Measurements from ENCODE around the gene NLGN1.

Gene NLGN1

DNA sequence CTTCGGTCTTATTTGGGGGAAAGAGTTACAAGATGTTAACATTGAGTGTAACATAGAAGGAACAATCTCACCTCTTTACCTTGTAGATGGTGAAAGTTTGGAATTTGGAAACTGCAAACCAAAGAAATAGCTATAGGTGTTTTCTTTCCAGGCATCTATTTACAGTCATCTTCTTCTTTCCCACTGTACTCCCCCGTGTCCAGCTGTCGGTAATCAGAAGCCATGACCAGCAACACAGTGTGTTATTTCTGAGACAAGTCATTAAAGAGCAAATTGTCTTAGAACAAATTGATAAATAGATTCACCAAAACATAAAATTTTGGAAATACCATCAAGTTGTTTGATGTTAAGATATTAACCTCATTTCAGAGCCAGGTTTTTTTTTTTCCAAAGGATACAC is 871.0 kb downstream of the NLGN1 start:
- DNase-seq: no peak

DNA sequence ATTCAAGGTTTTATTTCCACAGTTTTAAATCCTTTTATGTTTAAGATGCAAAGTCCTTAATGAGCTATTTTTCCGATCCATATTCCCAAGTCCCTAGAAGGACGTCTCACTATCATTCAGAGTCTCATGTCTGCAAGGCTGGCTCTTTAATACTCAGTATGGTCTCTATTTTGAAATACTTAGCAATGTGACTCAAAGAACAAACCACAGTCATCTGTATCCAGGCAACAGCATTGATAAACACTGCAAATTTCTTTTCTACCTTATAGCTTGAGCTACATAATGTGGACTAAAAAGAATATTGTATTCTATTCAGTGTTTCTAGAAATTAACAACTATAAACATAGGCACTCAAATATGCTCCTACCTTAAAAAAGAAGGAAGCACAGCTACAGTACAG is 873.3 kb downstream of the NLGN1 start:
- DNase-seq: no peak

DNA sequence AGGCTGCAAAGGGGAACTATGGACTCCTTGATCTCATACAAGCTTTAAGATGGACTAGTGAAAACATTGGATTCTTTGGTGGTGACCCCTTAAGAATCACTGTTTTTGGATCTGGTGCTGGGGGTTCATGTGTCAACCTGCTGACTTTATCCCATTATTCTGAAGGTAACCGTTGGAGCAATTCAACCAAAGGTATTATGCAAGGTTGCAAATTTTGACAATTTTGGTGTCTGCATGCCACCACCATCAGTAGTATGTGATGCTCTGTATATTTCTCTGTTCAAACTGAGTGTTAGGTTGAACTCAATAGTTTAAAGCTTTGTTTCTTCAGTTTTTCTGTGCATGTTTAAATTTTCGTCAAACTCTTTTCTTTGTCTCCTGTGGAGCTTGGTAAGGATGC is 877.8 kb downstream of the NLGN1 start:
- no peak for DNase-seq

DNA sequence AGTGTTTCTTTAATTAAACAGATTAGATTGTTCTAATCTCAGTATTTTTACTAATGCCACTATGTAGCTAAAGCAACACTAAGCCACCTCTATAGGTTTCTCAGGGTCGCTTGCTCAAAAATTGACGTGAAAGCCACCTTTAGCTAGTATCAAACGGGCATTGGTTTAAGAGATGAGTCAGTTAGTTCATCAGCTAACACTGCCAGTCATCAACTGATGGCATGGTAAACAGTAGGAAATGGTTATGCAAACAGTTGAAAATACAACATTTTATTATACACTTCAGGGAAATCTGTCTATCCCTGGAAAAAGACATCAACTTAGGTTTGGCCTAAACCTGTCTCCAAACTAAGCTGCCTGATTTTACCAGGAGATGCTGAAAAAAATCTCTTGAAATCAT is 879.3 kb downstream of the NLGN1 start:
- DNase-seq: no peak

DNA sequence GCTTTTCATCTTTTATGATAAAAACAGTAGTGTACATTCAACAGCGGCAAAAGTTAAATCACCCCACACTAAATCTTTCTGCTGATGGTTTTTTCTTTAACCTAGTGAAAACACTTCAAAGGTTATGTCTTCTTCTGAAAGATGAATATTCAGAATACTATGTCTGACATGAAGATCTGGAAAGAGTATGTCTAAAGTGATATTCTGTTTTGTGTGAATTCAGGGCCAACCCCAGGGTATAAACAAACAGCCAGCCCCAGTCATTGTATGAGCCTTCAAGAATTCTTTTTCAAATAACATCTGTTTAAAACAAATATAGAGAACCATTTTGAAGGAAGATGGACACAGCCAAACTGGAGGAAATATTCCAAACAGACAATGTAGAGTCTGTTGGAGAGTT is 880.5 kb downstream of the NLGN1 start:
- no peak for DNase-seq

DNA sequence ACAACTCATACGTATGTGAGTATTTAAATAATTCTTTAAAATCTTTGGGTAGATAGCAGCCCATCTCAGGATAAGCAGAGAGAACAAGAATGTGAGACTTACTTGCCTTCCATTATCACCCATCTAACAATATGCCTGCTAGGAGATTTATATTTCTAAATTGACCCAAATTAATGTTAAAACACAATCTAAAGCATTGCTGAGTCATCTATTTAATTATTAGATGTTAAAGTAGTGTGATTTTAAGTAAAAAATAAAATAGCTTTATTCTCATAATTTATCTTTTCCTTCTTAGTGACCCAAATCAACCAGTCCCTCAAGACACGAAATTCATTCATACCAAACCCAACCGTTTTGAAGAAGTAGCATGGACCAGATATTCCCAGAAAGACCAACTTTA is 882.6 kb downstream of the NLGN1 start:
- DNase-seq: no peak

DNA sequence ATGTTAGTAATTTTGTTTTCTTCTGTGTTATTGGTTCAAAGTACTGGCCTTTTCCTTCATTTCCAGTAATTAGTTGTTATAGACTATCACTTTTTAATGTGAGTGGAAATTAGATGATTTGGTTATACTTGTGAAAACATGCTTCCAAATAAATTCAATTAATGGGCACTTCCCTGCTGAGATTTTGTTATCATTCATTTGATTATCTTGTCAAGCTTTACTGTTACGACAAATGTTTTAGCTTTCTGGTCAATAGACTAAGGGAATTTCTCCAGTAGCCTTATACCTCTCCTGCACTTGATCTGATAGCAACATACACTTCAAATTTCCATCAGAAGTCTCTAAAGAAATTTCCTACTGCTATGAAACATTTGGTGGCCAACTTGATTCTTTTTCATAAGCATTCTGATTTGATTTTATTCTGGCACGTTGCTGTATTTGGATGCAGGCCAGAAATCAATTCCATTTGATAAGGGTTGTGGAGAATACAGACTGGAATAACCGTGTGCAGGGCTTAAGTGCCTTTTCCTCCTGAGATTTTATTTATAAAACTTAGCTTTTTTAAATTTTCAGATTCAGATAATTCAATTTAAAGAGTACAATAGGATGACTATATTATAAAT is 887.8 kb downstream of the NLGN1 start:
- DNase-seq: no peak

DNA sequence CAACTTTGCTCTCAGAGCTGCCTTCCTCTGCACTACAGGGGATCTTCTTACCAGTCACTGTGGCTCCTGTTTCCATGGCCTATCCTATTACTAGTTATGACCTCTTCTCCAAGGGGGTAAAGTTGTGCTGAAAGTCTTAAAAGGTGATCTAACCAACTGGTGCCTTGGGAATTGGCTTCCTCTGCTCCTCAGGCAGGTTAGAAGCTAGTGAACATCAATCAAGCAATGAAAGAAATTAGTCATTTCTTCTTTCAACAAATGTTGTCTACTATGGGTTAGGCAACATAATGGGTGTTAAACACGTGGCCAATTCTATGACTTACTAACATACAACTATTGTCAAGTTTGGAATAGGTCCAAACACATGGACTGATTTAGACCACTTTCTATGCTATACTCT is 890.2 kb downstream of the NLGN1 start:
- DNase-seq: no peak

DNA sequence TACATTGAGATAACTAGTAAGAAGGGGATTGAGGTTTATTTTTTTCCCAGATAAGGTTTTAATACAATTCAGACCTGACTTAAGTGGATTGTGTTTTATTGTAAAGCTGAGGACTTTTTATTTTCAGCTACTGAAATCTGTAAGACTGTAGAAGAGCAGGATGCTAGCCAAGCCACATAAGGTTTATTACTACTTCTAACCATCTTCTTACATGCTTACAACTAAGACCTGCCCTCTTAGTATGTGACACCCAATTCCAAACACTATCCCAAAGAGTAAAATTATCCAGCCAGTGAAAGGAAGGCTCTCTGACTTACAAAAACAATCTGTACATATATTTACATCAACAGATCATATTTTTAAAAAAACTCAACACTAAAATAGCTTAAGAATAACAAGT is 897.1 kb downstream of the NLGN1 start:
- DNase-seq: no peak

DNA sequence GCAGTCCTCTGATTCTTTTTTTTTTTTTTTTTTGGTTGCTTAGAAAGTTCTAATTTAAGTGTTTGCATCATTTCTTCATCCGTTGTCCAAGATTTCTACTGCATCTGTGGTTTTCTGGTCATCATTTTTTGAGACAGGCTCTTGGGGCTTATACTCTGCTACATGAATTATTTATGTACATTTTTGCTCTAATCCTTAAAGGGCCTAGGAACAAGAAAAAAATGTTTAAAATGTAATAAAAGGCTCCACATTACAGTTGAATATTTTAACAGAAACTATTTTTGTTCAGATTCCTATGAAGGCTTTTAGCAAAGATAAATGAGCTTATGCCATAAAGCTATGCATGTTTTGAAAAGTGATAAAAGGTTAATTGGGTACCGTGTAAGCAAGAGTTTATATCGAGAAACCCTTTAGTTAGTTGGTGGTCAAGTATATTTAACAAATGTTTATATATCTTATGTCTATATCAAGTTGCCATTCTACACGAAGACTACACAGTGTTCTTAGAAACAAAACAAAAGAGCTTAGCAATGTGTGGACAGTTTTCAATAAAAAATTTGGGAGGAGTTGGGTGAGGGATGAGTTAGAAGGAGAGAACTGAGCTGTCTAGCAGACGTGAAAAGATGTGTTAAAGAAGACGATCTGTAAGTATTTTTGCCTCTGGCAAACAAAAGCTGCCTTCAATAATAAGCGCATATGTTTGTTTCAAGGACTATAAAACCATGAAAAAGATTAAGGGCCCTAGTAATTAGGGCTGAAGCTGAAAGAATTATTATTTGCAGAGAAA is 898.0 kb downstream of the NLGN1 start:
- no peak for DNase-seq

DNA sequence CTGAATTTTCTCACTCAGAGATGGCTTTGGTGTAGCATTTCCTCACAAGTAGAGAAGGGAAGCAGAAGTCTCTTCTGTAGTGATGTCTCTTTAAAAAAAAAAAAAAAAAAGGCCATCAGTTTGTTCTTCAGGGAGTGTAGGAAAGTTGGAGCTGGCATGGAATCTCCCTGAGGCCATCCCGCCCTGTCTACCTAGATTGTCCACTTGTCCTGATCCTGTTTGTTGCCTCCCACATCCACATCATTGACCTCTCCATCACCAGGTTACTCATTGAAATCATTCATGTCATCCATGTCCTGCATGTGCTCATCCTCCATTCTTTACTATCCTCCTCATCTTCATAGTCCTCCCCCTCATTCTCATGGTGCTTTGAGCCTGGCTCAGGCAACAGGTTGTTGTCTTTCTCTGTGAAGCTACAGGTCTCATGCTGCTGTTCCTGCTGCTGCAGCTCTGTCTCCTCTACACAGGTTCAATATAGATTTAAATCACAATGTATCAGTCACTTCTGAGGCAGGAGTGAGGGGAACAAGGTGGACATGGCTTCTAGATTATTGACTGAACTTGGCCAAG is 905.3 kb downstream of the NLGN1 start:
- DNase-seq: no peak

DNA sequence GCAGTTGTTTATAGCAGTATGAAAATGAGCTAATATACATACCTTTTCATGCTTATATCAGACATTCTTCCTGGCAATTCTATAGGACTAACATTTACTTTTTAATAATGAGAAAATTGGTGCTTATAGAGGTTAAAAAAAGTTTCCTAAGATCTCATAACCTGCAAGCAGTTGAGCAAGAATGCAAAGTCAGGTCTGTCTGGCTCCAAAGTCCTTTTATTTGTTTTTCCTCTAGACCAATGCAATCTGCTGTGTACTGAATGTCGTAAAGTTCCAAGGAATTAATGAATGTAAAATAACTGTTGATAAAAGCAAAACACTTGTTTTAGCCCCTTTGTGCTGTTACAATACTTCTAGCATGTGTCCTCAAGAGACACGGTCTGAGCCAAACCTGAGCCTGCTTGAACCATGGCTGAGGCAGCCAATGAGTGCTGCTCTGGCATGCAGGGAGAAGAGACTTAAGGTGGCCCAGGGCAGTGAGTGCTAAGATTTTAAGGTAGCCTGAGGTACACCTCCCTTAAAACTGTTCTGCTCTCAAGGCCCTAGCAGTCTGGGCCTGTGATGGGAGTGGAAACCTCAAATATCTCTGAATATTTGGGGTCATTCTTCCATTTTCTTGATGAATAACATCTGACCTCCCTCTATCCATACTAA is 906.5 kb downstream of the NLGN1 start:
- no peak for DNase-seq

DNA sequence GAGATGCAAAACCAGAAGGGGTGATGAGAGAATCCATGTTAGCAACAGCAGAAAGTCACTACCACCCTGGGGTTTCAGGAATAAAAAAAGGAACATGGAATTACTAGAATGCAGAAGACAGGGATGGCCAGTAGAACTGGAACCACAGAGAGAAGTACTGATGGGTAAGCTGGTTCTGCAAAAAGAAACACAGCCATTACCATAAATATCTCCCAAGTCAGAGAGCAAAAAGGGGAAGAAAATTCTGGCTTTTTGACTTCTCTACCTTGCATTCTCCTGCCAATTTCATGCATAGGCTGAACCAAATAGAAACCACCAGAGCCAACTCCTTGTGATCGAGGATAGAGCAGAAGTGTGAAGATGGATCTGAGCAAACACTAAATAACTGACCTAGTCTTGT is 911.2 kb downstream of the NLGN1 start:
- DNase-seq: no peak

DNA sequence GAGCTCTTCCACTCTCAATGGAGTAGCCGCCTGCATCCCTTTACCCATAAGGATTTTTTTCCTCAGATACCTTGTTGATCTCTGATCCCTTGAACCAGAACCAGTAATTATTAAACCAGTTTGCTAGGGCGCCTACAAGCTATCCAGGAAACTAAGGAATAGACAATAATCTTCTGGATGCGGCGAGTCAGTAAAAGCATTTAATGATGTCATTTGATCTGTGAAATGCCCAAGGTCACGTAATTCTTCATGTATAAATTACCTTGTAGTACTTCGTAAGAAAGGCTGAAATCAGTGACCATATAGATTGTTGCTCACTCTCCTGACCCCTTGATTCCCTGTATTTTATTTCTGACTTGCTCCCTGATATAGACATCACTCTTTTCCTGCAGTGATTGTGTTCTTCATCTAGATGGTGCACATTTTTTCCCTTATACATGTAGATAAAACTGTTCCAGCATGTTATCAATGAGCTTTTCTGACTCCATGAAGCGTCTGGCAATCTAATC is 913.0 kb downstream of the NLGN1 start:
- no peak for DNase-seq

DNA sequence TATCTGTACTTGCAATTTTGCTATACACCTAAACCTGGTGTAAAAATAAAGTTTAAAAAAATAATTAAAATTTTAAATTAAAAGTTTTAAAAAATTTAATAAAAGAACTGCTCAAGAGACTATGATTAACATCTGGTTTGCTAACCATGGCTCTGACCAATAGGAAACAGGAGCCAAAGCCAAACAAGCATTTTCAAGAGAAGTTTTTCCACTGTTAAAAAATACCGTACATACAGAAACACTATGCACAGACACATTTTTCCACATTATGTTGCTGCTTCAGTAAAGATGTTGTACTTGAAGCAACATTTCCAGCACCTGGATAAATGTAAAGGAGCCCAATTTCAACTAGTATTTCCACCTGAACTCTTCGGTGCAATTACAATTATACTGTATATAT is 917.7 kb downstream of the NLGN1 start:
- no peak for DNase-seq

DNA sequence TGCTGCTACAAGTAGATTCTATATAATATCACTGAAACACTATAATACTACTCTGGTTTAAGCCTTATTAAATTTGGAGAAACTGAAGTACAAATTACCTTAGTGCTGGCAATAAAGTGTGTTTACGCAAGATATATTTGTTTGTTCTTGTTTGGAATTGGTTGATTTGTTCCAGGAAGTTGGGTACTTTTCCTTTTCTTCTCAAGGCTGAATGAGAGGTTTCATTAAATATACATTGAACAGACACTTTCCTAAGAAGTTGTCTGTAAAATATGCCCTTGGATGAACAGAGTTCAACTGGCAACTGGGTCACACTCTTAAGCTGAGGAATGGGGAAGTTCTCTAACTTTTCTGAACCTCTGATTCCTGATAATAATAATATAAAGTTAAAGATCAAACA is 919.5 kb downstream of the NLGN1 start:
- DNase-seq: no peak

DNA sequence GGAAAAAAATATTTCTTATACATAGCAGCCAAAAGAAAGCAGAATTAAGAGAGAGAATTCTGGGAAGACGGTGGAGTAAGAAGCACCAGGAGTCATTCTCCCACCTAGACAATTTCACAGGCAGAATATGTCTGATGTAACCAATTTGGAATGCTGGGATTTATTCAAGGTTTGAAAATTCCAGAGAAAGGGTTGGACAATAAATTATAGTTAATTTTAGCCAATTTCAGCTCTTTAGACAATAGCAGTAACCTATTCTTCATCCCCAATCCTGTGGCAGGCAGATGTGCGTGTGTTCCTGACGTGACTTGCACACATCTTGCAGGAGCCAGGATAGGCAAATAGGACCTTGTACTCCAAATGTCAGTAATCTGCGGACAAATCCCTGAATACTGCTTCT is 920.6 kb downstream of the NLGN1 start:
- no peak for DNase-seq

DNA sequence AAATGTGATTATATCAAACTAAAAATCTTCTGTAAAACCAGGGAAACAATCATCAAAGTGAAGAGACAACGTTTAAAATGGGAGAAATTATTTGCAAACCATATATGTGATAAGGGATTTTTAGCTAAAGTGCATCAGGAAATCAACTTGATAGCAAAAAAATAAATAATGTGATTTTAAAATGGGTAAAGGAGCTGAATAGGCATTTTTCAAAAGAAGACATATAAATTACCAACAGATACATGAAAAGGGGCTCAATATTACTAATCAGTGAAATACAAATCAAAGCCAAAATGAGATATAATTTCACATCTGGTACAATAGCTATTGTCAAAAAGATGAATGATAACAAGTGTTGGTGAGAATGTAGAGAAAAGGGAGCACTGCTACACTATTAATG is 924.0 kb downstream of the NLGN1 start:
- no peak for DNase-seq

DNA sequence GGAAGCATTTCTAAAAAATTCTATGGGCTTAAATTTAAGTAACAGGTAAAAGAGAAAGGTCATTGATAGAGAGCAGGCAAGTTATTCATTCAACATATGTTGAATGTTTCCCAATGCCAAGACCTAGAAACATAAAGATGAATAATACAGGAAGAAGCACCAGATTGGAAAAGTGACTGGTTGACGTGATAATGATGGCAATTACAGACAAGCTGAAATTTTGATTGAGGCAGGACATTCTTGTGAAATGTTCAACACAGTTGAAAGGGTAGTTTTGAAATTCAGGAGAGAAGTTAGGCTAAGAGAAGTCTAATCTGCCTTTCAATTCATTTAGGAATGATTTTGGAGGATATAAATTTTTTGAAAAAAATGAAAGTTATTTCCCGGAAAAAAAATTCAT is 925.2 kb downstream of the NLGN1 start:
- DNase-seq: no peak

DNA sequence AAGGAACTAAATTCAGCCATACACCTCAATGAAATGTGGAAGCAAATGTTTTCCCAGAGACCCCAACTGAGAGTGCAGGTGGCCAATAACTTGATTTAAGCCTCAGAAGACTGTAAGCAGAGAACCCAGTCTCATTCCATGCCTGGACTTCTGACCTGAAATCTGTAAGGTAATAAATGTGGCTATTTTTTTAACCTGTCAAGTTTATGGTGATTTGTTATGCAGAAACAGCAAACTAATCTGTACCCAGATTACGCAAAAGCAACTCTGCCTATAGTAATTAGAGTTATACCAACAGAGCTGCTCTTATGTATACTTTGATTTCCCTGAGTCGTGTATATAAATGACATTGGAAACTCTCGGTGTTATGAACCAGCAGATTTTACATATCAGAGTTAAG is 927.6 kb downstream of the NLGN1 start:
- no peak for DNase-seq

DNA sequence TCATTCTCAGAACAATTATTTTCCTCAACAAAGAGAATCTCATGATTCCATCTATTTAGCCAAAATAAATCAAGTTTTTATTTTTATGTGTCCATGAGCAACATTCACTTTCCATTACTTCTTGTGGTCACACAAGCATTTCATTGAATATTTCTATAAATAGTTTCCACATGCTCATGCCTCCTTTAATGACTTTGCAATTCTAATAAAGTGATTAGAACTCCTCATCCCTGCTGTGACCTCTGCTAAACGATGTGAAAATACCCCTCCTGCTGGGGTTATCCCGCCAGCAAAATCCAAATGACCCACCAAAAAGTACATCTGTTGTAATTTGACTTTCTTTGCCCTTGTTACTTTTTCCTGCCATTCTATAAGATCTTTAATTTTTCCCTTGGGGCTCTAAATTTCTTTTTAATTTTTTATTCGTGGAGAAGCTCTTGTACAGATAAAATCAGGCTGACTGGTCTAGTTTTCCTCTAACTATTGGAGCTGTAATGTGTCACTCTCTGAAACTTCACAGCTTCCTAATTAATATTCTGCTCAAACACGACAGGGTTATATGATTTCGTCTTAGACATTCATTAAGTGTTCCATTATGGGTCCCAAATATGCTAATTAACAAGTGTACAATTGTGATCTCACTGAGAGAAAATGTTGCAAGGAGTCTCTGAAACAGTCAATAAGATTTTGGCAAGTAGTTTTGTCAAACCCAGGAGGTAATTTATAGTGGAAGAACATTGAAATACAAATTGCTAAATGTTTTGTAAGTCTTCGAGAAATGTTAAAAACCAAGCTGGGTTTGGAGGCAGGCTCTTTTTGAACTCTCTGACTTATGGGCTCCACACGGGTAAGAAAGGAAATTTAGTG is 928.5 kb downstream of the NLGN1 start:
- no peak for DNase-seq

DNA sequence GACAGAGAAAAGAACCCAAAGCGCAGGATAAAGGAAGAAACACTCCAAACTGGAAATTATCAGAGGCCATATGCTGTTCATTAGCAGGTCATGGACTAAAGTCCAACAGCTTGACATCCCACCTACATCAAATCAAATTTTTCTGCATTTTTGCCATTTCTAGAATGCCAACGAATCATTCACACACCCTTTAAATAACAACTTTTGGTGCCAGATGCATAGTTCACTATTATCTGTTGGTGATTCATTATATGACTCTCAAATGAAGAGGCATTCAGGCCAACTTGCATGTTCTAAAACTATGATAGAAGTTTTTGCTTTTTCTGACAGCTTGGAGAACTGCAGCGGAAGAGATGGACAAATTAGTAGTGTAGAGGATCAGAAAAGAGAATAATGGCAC is 931.8 kb downstream of the NLGN1 start:
- no peak for DNase-seq

All from hypothalamus (tissue), 51 donors.